ENCODE data around the gene YTHDF2.
"Not testable (repeated sequence)": the region's sequence is repeated elsewhere in the genome, so short reads cannot be mapped to it uniquely, and the experiment has no call there.

Gene YTHDF2

DNA sequence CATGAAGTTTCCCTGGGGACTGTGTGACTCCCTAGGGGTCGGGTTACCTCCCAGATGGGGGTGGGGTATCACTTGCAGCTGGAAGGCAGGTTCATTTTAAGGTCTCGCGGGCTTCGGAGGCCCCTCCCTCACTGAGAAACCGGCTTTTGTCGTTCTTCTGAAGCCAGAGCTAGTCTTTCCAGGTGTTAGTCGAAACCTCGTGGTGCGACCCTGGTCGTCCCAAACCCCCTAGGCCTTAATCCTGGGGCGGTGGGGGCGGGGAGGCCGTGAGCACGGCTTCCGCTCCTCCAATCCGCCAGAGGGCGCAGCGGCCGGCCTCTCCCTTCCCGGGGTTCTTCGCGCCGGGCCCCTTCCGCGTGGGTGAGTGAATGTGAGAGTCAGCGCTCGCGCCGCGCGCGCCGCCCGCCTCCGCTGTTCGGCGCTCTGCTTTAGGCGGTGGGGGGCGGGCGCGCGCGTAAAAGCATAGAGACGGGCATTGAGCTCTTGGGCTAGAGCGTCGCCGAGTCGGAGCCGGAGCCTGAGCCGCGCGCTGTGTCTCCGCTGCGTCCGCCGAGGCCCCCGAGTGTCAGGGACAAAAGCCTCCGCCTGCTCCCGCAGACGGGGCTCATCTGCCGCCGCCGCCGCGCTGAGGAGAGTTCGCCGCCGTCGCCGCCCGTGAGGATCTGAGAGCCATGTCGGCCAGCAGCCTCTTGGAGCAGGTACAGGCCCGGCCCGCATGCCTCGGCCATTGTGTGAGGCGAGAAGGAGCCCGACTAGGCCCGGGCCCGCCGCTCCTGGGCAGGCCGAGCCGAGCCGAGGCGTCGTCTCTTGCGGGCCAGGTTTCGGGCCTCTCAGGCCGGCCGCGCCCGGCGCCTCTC, at the start of gene YTHDF2:
YTHDF2 (plus strand) TSS at position 491 of the 857 bp plus-strand sequence; CDS start at position 672, 181 bp downstream.
- DNase-seq, result peak; percentile 98

GRCh38 chr1:28691627-28692026, 45.1 kb upstream of the YTHDF2 start:
- DNase-seq, result not testable (repeated sequence)

GRCh38 chr1:28703629-28704028, 33.1 kb upstream of the YTHDF2 start:
- DNase-seq, result no peak

GRCh38 chr1:28716336-28716735, 20.4 kb upstream of the YTHDF2 start:
- no peak for DNase-seq

DNA sequence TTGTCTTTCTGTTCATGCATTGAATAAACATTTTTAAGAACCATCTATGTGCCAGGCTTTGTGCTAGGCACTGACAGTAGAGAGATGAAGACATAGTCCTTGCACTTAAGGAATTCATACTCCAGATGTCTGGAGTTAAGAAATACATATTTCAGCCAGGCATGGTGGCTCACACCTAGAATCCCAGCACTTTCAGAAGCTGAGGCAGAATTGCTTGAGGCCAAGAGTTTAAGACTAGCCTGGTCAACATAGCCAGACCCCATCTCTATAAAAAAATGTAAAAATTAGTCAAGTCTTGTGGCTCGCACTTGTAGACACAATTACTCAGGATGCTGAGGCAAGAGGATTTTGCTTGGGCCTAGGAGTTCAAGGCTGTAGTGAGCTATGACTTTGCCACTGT, 18.6 kb upstream of the YTHDF2 start:
- DNase-seq, result no peak

DNA sequence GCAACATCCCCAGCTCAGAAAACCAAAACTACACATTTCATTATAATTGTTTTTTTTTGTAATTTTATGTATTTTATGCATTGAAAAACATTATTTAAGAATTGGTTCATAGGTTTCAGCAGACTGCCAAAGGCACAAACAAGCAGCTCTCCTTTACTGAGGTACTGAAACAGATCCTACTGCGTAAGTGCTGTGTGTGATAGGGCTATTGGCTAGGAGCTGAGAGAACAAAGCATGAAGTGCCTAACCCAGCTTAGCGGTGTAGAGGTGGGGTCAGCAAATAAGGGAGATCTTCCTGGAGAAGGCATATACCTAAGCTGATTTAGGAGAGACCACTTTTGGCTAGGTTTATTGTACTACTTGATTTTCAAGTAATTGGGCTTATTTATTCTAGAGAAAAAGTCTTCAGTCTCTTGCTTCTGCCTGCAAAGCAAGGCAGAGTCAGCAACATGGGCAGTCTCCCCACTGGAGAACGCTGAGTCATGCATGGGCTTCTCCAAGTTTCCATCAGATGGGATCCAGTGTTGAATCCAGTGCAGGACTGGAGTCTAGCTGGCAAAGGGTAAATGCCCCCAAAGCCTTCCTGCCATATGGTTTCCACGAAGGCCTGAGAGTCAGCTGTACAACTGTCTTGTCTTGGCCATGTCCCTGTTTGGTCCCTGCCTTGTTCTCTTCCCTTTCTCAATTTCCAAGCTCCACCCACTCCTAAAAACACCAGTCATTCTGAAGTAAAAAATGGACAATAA, 18.0 kb upstream of the YTHDF2 start:
- DNase-seq, result no peak

DNA sequence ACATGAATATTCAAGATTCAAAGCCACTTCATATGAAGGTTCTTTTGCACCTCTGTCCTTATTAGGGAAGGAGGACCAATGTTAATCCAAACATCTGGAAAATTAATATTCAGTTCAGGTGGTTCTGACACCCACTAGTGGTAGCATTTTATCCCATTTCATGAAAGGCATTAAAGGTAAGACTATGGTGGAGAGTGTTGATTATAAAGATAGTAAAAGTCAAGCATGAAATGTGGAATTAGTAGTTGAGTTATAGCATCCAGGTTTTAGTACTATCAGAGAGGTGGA, 17.5 kb upstream of the YTHDF2 start:
- DNase-seq, result no peak

- DNase-seq, result no peak
Observed at GRCh38 chr1:28720376-28720775, 16.4 kb upstream of the YTHDF2 start.

GRCh38 chr1:28721927-28722326, 14.8 kb upstream of the YTHDF2 start:
- DNase-seq, result not testable (repeated sequence)

- not testable (repeated sequence) for DNase-seq
Observed at GRCh38 chr1:28725365-28725764, 11.4 kb upstream of the YTHDF2 start.

- no peak for DNase-seq
Observed at GRCh38 chr1:28735961-28736449, 735 bp upstream of the YTHDF2 start.

DNA sequence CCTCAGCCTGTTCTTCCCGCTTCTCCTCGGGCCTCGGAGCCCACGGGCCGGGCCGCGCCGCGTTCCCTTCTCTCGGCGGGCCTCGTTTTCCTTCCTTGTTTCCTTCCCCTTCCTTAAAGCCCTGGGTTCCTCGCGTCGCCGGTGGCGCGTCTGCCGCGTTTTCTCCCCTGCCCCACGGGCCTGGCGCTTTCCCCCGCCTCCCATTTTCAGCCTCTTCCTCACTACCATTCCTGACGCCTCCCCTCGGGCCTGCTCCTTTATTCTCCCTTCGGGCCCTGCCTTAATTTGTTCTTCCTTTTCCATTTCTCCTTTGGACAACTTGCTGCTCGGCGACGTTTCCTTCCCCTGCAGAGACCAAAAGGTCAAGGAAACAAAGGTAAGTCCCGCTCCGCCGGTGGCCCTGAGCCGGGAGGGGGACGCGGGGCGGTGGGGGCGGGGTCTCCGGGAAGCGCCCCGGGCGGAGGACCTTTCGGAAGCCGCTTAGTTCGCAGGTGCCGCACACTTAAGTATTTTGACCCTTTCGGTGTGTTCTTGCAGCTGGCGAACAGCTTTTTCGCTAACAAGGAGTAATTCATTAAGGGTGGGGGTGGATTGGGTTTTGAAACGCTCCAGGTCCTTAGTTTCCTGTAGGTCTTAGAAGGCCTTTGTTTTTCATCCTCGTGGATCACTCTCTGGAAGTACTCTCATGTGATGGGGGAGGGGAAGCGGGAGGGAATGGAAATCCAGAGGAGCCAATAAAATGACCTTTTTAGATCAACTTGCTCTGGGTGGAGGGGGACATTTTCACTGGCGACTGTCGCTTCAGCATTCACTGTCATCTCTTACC, 780 bp downstream of the YTHDF2 start:
- DNase-seq, result peak; percentile 77

DNA sequence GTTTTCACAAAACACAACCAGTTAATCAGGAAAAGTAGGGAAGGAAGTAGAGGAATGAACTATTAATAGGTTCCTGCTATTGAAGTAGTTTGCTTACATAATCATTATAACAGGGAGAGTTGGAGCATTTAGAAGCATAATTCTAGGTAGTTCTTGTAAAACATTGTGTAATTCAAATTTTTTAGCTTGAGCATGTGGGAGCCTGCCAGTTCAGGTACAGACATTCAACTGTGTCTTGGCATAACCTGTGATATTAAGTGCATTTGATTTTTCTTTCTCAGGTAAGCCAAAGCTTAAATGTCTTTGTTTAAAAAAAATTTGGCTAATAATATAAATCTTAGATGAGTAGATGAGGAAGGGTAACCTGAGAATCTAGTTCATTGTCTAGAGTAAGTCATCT, 3.4 kb downstream of the YTHDF2 start:
- no peak for DNase-seq

DNA sequence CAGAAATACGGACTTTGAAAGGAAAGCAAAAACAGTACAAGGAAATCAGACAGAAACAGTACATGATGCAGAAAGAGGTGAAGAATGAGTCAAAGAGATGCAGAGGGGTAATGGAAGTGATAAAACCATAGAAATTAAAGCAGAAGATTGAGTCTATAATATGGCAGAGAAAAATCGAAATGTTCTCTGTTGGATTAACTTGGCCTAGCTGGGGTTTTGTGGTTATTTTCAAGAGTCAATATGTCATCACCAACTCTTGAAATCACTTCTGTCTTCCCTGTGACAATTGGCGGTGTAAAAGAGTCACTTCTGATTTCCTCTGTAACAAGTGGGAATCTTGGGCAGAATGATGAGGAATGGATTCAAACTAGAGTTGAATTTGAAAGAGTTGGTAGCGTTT, 7.4 kb downstream of the YTHDF2 start:
- no peak for DNase-seq

DNA sequence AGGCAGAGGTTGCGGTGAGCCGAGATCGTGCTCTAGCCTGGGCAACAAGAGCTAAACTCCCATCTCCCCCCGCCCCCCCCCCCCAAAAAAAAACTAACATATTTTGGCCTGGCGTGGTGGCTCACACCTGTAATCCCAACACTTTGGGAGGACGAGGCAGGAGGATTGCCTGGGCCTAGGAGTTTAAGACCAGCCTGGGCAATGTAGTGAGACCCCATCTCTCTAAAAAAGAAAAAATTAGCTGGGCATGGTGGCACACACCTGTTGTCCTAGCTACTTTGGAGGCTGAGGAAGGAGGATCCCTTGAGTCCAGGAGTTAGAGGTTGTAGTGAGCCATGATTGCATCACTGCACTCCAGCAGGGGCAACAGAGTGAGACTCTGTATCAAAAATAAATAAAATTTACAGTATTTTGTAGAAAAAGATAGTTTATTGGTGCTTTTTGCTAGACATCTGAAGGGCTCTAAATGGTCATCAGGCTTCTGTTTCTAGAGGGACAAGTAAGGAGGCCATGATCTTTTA, 9.0 kb downstream of the YTHDF2 start:
- no peak for DNase-seq

- no peak for DNase-seq
Observed at GRCh38 chr1:28750330-28750729, 13.6 kb downstream of the YTHDF2 start.

DNA sequence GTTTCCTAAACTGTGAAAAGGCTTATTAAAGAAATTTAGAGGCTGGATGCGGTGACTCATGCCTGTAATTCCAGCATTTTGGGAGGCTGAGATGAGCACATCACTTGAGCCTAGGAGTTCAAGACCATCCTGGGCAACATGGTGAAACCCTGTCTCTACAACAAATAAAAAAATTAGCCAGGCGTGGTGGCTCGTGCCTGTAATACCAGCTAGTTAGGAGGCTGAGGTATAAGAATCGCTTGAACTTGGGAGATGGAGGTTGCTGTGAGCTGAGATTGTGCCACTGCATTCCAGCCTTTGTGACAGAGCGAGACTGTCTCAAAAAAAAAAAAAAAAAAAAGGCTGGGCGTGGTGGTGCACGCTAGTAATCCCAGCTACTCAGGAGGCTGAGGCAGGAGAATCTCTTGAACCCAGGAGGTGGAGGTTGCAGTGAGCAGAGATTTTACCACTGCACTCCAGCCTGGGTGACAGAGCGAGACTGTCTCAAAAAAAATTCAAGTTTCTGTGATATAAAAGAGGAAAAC, 14.1 kb downstream of the YTHDF2 start:
- not testable (repeated sequence) for DNase-seq

DNA sequence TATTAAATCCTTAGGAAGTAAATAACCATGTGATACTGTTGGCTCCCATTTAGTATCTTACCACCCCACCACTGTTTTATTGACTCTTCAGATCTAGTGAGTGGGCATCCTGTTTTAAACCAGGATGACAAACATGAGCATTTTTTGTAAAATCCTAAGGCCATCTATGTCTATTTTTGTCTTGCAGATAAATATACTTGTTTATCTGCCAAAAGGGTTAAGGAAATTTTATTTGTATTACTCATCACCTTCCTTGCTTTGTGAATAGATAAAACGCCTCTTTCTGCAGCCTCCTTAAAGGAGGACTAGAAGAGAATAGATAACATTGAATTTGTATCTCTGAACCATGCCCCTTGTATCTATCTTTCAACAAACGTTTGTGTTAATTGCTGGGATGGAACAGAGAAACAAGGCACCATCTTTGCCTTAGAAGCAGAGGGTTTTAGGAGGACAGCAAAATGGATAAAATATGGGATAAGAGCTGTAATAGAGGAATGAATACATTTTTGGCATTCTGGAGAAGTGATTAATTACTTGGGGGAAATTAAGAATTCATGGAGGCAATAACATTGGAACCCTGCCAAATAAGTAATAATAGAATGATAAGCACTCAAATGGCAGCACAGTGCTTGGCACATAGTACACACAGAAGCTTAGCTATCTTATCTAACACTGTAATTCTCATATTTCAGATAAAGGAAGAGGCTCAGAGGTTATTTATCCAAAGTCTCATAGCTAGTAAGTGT, 14.7 kb downstream of the YTHDF2 start:
- DNase-seq, result no peak

DNA sequence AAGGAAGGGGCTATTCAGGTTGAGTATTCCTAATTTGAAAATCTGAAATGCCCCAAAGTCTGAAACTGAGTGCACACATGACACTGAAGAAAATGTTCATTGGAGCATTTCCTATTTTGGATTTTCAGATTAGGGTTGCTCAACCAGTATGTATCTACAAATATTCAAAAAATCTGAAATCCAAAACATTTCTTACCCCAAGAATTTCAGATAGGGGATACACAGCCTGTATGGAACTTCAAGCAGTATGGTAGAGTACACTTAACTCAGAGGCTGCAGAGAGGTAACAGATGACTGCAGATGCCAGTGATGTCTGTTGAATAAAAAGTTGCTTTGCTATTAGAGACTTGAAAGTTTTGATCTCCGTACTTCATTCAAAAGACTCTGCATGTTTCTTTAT, 19.0 kb downstream of the YTHDF2 start:
- no peak for DNase-seq

DNA sequence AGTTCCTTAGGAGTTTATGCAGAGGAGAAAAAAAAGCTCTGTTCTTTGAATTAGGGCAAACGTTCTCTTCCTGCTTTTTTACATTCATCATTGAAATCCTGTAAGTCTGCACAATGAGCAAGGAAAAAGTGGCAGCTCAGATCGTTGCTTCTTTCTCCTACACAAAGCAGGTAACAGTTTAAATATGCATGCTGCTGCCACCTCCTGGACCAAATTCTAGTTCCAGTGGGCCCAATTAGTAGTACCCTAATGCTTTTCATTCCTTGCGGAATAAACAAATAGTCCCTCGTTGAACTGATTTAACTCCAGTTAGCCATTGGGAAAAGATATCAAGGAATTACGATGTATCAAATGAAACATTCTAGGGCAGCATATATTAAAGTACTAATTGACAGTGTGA, 20.1 kb downstream of the YTHDF2 start:
- DNase-seq, result no peak

GRCh38 chr1:28758420-28758819, 21.7 kb downstream of the YTHDF2 start:
- no peak for DNase-seq

DNA sequence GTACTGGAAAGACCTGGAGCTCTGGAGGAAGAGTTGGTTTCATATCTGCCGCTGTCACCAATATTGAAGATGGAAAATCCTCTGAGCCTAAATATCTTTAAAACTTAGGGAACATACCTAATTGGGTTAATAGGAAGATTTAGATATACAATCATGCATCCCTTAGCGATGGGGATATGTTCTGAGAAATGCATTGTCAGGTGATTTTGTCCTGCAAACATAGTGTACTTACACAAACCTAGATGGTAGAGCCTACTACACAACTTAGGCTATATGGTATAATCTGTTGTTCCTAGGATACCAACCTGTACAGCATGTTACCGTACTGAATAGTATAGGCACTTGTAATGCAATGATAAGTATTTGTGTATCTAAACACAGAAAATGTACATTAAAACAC, 22.5 kb downstream of the YTHDF2 start:
- no peak for DNase-seq
